Sigmoid colon (tissue), 4 donors: Measurements from ENCODE around the gene APBA3.

ENCODE experiments used
- EP300 ChIP-seq, 4 donors: sonication (generic); formaldehyde crosslinking; IDR thresholded peaks; one replicate each; pipeline ENCODE4 v1.6.1; 2017; ENCODE audit warnings: antibody characterized with exemption in 4 of 4
- POLR2A ChIP-seq, 2 donors: fragments of 450-650 bp; IDR thresholded peaks; one replicate each; pipeline ENCODE4 v1.6.1; 2016; ENCODE audit warnings: antibody characterized with exemption in 2 of 2, mild to moderate bottlenecking in 2 of 2, moderate library complexity in 2 of 2
- TF ChIP-seq, protein P1 (sequence below), 4 experiments: fragments of 450-650 bp in 3 of 4; fragments of 200-600 bp in 1 of 4; IDR thresholded peaks; one replicate each; pipeline ENCODE4 v1.5.1; 2016 to 2019; ENCODE audit warnings: antibody characterized with exemption in 4 of 4, mild to moderate bottlenecking in 3 of 4, moderate library complexity in 2 of 4

DNA sequence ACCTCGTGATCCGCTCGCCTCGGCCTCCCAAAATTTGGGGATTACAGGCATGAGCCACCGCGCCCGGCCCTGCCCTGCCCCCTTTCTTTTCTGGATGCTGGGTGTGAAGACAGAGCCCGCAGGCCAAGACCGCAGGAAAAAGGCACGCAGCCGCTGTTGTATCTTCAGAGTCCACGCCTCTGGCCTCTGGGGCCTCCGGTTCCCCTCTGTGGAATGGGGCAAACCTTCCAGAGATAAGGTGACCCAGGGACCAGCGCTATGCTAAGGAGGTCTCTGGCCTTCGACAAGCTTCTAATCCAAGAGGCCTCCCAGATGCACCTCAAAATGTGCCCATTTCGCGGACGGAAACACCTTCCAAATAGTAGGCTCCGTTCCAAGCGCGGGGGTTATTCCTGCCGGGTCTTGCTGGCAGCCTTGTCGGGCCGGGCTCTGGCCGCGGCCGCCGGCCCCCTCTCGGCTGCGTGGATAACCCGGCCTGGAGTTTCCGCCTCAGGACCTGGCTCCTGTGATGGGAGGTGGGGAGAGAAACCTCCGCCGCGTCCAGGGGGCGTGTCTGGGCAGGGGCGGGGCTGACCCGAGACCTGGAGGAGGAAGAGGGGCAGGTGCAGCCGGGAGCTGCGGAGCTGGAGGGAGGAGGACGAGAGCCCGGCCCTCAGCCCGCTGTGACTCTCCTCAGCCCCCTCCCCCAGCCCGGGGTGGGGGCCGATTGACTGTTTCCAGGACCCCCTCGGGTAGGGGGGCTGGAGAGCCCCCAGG lies 40.2 kb downstream of the APBA3 start:
- TF ChIP-seq, protein P1, sequence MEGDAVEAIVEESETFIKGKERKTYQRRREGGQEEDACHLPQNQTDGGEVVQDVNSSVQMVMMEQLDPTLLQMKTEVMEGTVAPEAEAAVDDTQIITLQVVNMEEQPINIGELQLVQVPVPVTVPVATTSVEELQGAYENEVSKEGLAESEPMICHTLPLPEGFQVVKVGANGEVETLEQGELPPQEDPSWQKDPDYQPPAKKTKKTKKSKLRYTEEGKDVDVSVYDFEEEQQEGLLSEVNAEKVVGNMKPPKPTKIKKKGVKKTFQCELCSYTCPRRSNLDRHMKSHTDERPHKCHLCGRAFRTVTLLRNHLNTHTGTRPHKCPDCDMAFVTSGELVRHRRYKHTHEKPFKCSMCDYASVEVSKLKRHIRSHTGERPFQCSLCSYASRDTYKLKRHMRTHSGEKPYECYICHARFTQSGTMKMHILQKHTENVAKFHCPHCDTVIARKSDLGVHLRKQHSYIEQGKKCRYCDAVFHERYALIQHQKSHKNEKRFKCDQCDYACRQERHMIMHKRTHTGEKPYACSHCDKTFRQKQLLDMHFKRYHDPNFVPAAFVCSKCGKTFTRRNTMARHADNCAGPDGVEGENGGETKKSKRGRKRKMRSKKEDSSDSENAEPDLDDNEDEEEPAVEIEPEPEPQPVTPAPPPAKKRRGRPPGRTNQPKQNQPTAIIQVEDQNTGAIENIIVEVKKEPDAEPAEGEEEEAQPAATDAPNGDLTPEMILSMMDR (IDR thresholded peaks at IDR 0.05), result no peak
- peak in 1 of 2 donors; percentile 31 for TF ChIP-seq POLR2A (IDR thresholded peaks at IDR 0.05)
- no peak for TF ChIP-seq EP300 (IDR thresholded peaks at IDR 0.05)
